Astrocyte of the spinal cord (primary cell): Measurements from ENCODE around the gene GUCA2B.

Source experiments
- DNase-seq: peaks from one replicate; pipeline ENCODE4 v3.0.0; 2011; ENCODE audit warnings: low read depth, low spot score
- H3K4me3 ChIP-seq: 2 replicates; pipeline ENCODE4 v1.5.1; 2011; ENCODE audit warnings: low read depth, mild to moderate bottlenecking, low read length, moderate library complexity
- in situ Hi-C: cut with HindIII; loops from 2 replicates; pipeline ENCODE4 v1.10.0; 2017; ENCODE audit warnings: low sequenced_read_pairs
- TF ChIP-seq, protein P1 (sequence below): IDR thresholded peaks from 2 replicates; pipeline ENCODE4 v1.5.1; 2012; ENCODE audit warnings: low read depth, mild to moderate bottlenecking, low read length, inconsistent platforms

Gene GUCA2B

DNA sequence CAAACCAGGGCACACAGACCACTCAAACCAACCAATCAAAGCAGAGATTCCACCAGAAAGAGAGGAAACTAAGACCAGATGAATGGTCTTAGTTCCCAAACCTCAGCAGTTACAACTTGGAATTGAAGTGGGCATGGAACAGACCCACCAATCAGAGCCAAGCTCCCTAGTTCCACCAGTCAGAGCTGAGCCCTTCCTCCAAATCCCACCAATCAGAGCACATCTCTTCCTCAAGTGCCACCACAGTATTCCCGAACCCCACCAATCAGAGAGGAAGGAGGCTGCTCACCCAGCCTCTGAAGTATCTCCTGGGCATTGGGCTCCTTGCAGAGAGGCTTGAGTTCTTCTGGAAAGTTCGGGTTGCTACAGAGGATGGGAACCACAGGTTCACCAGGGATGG is 9.9 kb downstream of the GUCA2B start:
- no peak for DNase-seq
- H3K4me3 ChIP-seq: no peak overlapping the region
- in situ Hi-C loops: no loop called here
- TF ChIP-seq, protein P1, sequence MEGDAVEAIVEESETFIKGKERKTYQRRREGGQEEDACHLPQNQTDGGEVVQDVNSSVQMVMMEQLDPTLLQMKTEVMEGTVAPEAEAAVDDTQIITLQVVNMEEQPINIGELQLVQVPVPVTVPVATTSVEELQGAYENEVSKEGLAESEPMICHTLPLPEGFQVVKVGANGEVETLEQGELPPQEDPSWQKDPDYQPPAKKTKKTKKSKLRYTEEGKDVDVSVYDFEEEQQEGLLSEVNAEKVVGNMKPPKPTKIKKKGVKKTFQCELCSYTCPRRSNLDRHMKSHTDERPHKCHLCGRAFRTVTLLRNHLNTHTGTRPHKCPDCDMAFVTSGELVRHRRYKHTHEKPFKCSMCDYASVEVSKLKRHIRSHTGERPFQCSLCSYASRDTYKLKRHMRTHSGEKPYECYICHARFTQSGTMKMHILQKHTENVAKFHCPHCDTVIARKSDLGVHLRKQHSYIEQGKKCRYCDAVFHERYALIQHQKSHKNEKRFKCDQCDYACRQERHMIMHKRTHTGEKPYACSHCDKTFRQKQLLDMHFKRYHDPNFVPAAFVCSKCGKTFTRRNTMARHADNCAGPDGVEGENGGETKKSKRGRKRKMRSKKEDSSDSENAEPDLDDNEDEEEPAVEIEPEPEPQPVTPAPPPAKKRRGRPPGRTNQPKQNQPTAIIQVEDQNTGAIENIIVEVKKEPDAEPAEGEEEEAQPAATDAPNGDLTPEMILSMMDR: no peak

DNA sequence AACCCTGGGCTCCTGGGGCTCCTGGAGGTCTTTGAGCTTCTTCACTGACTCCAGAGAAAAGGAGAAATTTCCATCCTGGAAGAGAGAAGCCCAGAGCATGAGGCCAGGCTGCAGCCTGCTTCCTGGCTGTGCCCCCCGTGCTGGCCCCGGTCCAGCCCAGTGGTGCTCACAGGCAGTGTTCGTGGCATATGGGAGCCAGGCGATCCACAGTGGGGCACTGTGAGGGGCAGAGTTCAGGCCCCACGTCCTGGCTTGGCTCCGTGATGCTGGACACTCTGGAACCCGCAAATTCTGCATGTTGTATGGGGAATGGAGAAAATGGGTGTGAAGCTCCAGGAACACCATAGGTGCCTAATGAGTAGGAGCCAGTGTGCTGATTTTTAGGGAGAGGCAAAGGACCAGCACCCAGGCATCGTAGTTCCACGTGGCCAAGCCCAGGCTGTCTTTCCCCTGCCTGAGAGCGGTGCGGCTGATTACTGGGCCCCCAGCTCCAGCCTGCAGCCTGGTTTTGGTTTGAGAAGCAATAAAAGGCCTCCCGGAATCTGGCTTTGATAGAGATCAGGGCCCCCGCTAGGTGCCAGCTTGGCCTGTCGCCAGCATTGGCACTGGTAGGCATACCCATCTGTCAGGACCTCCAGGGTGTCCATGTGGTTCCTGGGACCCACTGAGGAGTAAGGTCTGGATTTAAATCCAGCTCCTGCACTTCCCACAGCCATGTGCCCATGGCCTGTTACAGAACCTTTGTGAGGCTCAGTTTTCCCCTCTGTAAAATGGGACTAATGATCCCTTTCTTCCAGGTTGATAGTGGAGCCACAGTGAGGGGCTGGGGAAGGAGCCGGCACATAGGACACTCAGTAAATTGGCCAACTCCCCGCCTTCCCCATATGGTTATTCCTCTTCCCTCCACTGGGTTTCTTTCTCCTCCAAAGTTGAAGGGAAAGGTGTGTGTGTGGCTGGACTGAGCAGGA is 10.6 kb downstream of the GUCA2B start:
- no peak overlapping the region for H3K4me3 ChIP-seq
- DNase-seq: no peak
- in situ Hi-C loops: no loop called here
- TF ChIP-seq, protein P1: no peak

DNA sequence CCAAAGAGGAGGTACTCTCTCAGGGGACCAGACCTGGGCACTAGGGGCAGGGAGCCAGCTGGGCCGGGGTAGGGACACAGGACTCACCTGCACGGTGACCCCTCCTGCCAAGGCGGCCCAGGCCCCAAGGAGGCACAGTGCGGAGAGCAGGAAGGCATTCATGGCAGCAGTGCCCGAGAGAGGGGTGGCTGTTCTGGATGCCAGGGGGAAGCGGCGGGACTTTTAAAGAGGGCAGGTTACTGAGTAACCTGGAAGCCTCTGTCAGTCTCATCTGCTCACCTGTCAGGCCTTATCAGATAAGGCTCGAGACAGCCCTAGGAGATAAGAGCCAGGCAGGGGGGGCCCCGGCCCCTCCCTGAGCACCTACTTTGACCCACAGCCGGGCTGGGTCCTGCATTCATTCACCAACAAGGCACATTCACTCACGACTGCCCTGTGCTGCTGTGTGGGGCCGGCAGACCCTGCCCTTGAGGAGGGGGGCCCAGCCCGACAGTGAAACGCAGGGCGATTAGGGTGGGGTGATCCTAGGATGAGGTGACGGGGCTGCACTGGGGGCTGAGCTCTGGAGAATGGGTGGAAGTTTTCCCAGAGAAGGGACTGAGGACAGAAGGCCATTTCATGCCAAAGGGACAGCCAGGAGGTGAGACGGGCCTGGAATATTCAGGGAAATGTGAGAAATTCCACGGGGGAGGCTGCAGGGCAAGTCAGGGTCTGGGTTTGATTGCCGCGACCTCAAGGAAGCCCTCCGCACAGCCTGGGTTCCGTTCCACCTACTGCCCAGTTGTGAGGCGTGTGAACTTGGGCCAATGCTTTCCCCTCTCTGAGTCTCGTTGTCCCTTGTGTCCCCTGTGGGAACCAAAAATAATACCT is 11.6 kb downstream of the GUCA2B start, which contains the start of gene GUCA2A:
Gene GUCA2A, minus strand, starts transcription at position 195 of the 870 bp plus-strand sequence. Its CDS starts 33 bp downstream, at position 162.
- in situ Hi-C loops: no loop called here
- TF ChIP-seq, protein P1: no peak
- no peak for DNase-seq
- no peak within 1 kb of the TSS for H3K4me3 ChIP-seq

GRCh38 chr1:42165511-42166210 is 12.5 kb downstream of the GUCA2B start:
- no peak overlapping the region for H3K4me3 ChIP-seq
- in situ Hi-C loops: no loop called here
- peak; percentile 32 for DNase-seq
- TF ChIP-seq, protein P1: no peak

DNA sequence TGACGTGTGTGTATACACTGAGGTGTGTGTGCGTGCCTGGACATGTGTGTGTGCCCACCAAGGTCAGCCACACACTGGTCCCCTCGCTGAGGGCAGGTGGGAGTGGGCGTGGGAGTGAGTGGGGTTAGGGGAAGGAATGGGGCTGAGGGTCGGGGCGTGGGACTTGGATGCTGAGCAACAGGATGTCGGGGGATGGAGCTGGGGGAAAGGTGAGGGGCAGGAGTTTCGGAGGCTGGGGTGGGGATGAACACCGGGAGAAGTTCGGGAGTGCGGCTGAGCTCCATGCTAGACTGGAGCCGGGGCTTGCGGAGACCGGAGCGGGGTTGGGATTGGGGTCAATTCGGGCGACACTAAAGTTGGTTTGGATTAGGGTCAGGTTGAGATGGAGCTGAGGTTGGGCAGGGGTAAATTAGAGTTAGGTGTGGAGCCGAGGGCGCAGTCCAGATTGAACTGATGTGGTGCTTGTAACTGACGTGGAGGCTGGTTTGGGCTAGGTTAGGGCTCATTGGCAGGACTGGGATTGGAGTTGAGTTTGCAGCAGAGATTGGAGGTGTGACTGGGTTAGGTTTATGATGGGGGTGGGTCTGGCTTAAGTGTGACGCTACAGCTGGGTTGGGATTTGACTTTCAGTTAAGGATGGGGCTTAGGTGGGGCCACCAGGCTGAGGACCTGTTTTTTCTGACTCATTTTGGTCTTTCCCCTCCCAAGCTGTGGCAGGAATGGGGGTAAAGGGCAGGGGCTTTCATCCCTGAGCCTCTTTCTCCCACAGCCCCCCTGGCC is 14.6 kb downstream of the GUCA2B start:
- TF ChIP-seq, protein P1: no peak
- no peak for DNase-seq
- no peak overlapping the region for H3K4me3 ChIP-seq
- in situ Hi-C loops: no loop called here

DNA sequence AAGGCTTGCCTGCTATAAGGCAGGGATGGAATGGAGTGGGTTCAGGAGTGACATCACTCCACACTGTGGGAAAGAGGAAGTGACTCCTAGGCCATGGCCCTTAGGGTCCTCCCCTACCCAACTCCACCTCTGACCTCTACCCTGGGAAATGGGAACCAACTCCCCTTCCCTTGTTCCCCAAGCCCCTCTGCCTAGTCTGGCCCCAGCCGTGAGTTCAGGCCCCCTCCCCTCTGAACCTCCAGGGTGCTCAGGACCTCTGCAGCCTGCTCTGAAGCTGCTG is 15.1 kb downstream of the GUCA2B start:
- DNase-seq: no peak
- in situ Hi-C loops: no loop called here
- TF ChIP-seq, protein P1: no peak
- H3K4me3 ChIP-seq: no peak overlapping the region
